NOMO-1 (cell line): ENCODE measurements around the gene ARHGAP32.

Experiments used
- DNase-seq, 2 experiments: peaks; one replicate each; lab custom pipeline; 2025; ENCODE audit not compliant: unreplicated experiment in 2 of 2; lab: John Stamatoyannopoulos, UW

ARHGAP32 gene

GRCh38 chr11:128917144-128917724 is 274.9 kb downstream of the ARHGAP32 start:
- DNase-seq: no peak

GRCh38 chr11:128916681-128917080 is 275.4 kb downstream of the ARHGAP32 start:
- no peak for DNase-seq

GRCh38 chr11:128916037-128916572 is 276.0 kb downstream of the ARHGAP32 start:
- DNase-seq: no peak

DNA sequence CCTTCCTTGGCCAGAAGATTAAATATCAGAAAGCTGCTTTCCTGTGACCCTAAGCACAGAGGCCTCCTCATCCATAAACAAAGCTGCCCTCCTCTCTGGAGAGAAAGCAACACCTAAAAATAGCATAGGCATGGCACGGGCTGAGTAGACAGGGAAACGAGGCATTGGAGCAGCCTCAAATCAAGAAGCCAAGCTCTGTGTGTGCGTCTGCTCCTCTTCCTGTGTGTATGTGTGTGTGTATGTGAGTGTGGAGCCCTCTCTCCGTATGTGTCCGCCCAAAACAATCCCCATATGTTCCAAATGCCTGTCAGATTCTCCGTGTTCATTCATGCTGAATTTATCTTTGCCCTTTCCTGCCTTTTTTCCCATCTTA is 277.0 kb downstream of the ARHGAP32 start:
- no peak for DNase-seq
